SK-N-SH (cell line): ENCODE measurements around the gene SLCO2A1.

Experiments used
- CHD2 ChIP-seq: fragments of 150-350 bp; IDR thresholded peaks from 2 replicates; pipeline ENCODE4 v1.6.1; 2018; ENCODE audit warnings: low read length; ENCODE audit not compliant: partially characterized antibody
- CTCF ChIP-seq: fragments of 200-600 bp; sonication (generic); IDR thresholded peaks from 2 replicates; pipeline ENCODE4 v1.6.1; 2017; ENCODE audit warnings: antibody characterized with exemption, mild to moderate bottlenecking, moderate library complexity
- EP300 ChIP-seq, 2 experiments: IDR thresholded peaks; 2 replicates each; pipeline versions ENCODE4 v1.4.0 to v1.6.1; 2012; ENCODE audit warnings: borderline replicate concordance in 1 of 2, low read depth in 1 of 2, low read length in 1 of 2
- EZH2phosphoT487 ChIP-seq: fragments of 200-600 bp; sonication (generic); IDR thresholded peaks from 2 replicates; pipeline ENCODE4 v1.6.1; 2017; ENCODE audit warnings: low read depth, mixed run types, mild to moderate bottlenecking, antibody characterized with exemption, moderate library complexity, borderline replicate concordance
- JUND ChIP-seq: IDR thresholded peaks from 2 replicates; pipeline ENCODE4 v1.4.0; 2012
- NFIC ChIP-seq: IDR thresholded peaks from 2 replicates; pipeline ENCODE4 v1.4.0; 2012; ENCODE audit warnings: borderline replicate concordance
- NRF1 ChIP-seq: IDR thresholded peaks from 2 replicates; pipeline ENCODE4 v1.6.1; 2012; ENCODE audit warnings: low read depth, mild to moderate bottlenecking, low read length
- SMC3 ChIP-seq: IDR thresholded peaks from 2 replicates; pipeline ENCODE4 v1.6.1; 2012; ENCODE audit warnings: low read depth, low read length, improper control_type of control experiment
- TEAD4 ChIP-seq: IDR thresholded peaks from 2 replicates; pipeline ENCODE4 v1.4.0; 2012; ENCODE audit warnings: mild to moderate bottlenecking, borderline replicate concordance; ENCODE audit not compliant: insufficient read depth
- YY1 ChIP-seq: IDR thresholded peaks from 2 replicates; pipeline ENCODE4 v1.4.0; 2012; ENCODE audit warnings: low read depth, mild to moderate bottlenecking

- TF ChIP-seq CTCF (no peak), EP300 (IDR thresholded peaks at IDR 0.05; ENCODE audit: borderline replicate concordance in 1 of 2, low read depth in 1 of 2, low read length in 1 of 2) (no peak), NFIC (no peak), YY1 (no peak), TEAD4 (no peak), CHD2 (no peak), EZH2phosphoT487 (no peak), SMC3 (no peak), NRF1 (no peak), JUND (no peak)
Observed at GRCh38 chr3:133954717-133955360, 74.9 kb downstream of the SLCO2A1 start.
